Neural cell (in vitro differentiated cells): ENCODE data around the gene CFAP221. TPM values are rescaled to one million over a fixed set of nuclear protein-coding genes. Genes with fewer than 3 reads are reported as not detected.

Experiments used
- H2AFZ ChIP-seq: fragments of 200-600, 300-800 bp; sonication (generic), shearing (Covaris generic); 2 replicates; pipeline ENCODE4 v1.6.0; 2014; ENCODE audit warnings: low read depth, mild to moderate bottlenecking, antibody characterized with exemption, low read length, moderate library complexity
- H3F3A ChIP-seq: fragments of 200-600 bp; shearing (Covaris generic); 2 replicates; pipeline ENCODE4 v1.6.1; 2016; ENCODE audit warnings: mild to moderate bottlenecking, moderate library complexity, mixed read lengths, antibody characterized with exemption, low read length; ENCODE audit not compliant: insufficient read depth, poor library complexity, severe bottlenecking
- H3K27ac ChIP-seq: fragments of 200-600, 300-800 bp; sonication (generic), shearing (Covaris generic); 2 replicates; pipeline ENCODE4 v1.5.1; 2014; ENCODE audit warnings: mild to moderate bottlenecking, low read length, moderate library complexity
- H3K27me3 ChIP-seq: fragments of 300-800, 200-600 bp; sonication (generic), shearing (Covaris generic); 2 replicates; pipeline ENCODE4 v1.6.0; 2014; ENCODE audit warnings: mild to moderate bottlenecking, low read depth, low read length, moderate library complexity; ENCODE audit not compliant: insufficient read depth
- H3K36me3 ChIP-seq: fragments of 300-800, 200-600 bp; sonication (generic), shearing (Covaris generic); 2 replicates; pipeline ENCODE4 v1.5.1; 2014; ENCODE audit warnings: mild to moderate bottlenecking, antibody characterized with exemption, low read length, moderate library complexity; ENCODE audit not compliant: insufficient read depth
- H3K4me2 ChIP-seq: fragments of 300-800, 200-600 bp; sonication (generic), shearing (Covaris generic); 2 replicates; pipeline ENCODE4 v1.6.0; 2014; ENCODE audit warnings: mild to moderate bottlenecking, low read length
- H3K4me3 ChIP-seq: fragments of 300-800, 200-600 bp; sonication (generic), shearing (Covaris generic); 2 replicates; pipeline ENCODE4 v1.5.1; 2014; ENCODE audit warnings: mild to moderate bottlenecking, low read length, moderate library complexity
- H3K79me2 ChIP-seq: fragments of 200-600 bp; shearing (Covaris generic); replicated peaks from 2 replicates; pipeline ENCODE4 v1.6.0; 2014; ENCODE audit warnings: mild to moderate bottlenecking, low read length, moderate library complexity; ENCODE audit not compliant: insufficient read depth
- H3K9ac ChIP-seq: fragments of 300-800, 200-600 bp; sonication (generic), shearing (Covaris generic); 2 replicates; pipeline ENCODE4 v1.6.1; 2016; ENCODE audit warnings: mild to moderate bottlenecking, low read length, mixed read lengths
- H3K9me2 ChIP-seq: fragments of 200-600 bp; shearing (Covaris generic); 2 replicates; pipeline ENCODE4 v1.6.1; 2016; ENCODE audit warnings: mild to moderate bottlenecking, low read length, mixed read lengths; ENCODE audit not compliant: insufficient read depth
- H3K9me3 ChIP-seq: fragments of 200-600, 300-800 bp; sonication (generic), shearing (Covaris generic); 2 replicates; pipeline ENCODE4 v1.6.1; 2016; ENCODE audit warnings: mild to moderate bottlenecking, mixed run types, low read length, moderate library complexity, mixed read lengths
- H4K20me1 ChIP-seq: fragments of 200-600 bp; shearing (Covaris generic); 2 replicates; pipeline ENCODE4 v1.6.1; 2016; ENCODE audit warnings: mild to moderate bottlenecking, mixed run types; ENCODE audit not compliant: insufficient read depth
- EP300 ChIP-seq: fragments of 450-650 bp; conservative IDR thresholded peaks from 2 replicates; pipeline ENCODE4 v1.6.1; 2014; ENCODE audit warnings: antibody characterized with exemption, mild to moderate bottlenecking, moderate library complexity; ENCODE audit not compliant: poor library complexity, severe bottlenecking
- EZH2 ChIP-seq: fragments of 200-600, 300-800 bp; shearing (Covaris generic), sonication (generic); IDR thresholded peaks from 2 replicates; pipeline ENCODE4 v1.6.1; 2014; ENCODE audit warnings: antibody characterized with exemption, low read length, borderline replicate concordance, mild to moderate bottlenecking; ENCODE audit not compliant: insufficient read depth, poor library complexity, severe bottlenecking
- MXI1 ChIP-seq: fragments of 450-650 bp; conservative IDR thresholded peaks from 2 replicates; pipeline ENCODE4 v1.6.1; 2014; ENCODE audit warnings: antibody characterized with exemption, mild to moderate bottlenecking; ENCODE audit not compliant: poor library complexity, severe bottlenecking
- POLR2AphosphoS5 ChIP-seq: IDR thresholded peaks from 2 replicates; pipeline ENCODE4 v1.6.1; 2012
- RAD21 ChIP-seq: fragments of 450-650 bp; conservative IDR thresholded peaks from 2 replicates; pipeline ENCODE4 v1.6.1; 2014; ENCODE audit warnings: antibody characterized with exemption, mild to moderate bottlenecking, moderate library complexity
- SMC3 ChIP-seq: fragments of 450-650 bp; conservative IDR thresholded peaks from 2 replicates; pipeline ENCODE4 v1.6.1; 2014; ENCODE audit warnings: antibody characterized with exemption, mild to moderate bottlenecking, moderate library complexity; ENCODE audit not compliant: poor library complexity
- TAF1 ChIP-seq: IDR thresholded peaks from 2 replicates; pipeline ENCODE4 v1.6.1; 2012; ENCODE audit warnings: low read depth
- polyA plus RNA-seq: library from polyadenylated mRNA; depleted of rRNA; stranded (reverse); fragments of >200 nt; gene quantifications from 2 replicates; pipeline ENCODE4 v1.2.3, GENCODE V29; 2014
- TF ChIP-seq, protein P1 (sequence below): IDR thresholded peaks from 2 replicates; pipeline ENCODE4 v1.6.1; 2012; ENCODE audit warnings: borderline replicate concordance
- TF ChIP-seq, protein P2 (sequence below): fragments of 450-650 bp; IDR thresholded peaks from 2 replicates; pipeline ENCODE4 v1.5.1; 2014; ENCODE audit warnings: antibody characterized with exemption, mild to moderate bottlenecking, moderate library complexity; ENCODE audit not compliant: poor library complexity, severe bottlenecking

CFAP221 gene
- polyA plus RNA-seq, 1 donor from 2014 or later: 7.0 TPM

DNA sequence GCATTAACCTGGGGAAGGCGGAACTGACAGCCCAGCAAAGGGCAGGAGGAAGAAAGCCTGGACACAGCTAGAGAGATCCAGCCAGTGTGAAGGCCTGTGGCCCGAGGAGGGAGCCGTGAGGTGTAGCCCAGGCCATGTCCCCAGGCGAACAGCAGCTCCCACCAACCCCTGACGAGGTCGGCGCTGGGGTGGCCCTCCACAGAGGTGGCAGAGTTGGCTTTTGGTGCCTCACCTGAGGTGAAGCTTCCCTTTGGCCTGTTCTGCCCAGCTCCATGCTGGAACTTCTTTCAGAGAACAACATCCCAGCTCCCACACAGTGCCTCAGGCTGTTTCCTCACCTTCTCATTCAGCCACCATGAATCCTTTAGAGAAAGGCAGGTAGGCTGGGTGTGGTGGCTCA is 148.1 kb downstream of the CFAP221 start:
- no peaks in the 10 kb centered on the region for H3K27me3 ChIP-seq
- H3K27ac ChIP-seq: no peak overlapping the region
- H4K20me1 ChIP-seq: no peaks in the 10 kb centered on the region
- no peak overlapping the region for H3K4me3 ChIP-seq
- H3K4me2 ChIP-seq: no peak overlapping the region
- H3K36me3 ChIP-seq: no peaks in the 10 kb centered on the region
- H2AFZ ChIP-seq: no peak overlapping the region
- H3K9me2 ChIP-seq: no peaks in the 10 kb centered on the region
- H3K9ac ChIP-seq: no peak overlapping the region
- no peaks in the 10 kb centered on the region for H3F3A ChIP-seq
- no peaks in the 10 kb centered on the region for H3K79me2 ChIP-seq
- H3K9me3 ChIP-seq: no peaks in the 10 kb centered on the region
- TF ChIP-seq MXI1: no peak
- TF ChIP-seq, protein P1, sequence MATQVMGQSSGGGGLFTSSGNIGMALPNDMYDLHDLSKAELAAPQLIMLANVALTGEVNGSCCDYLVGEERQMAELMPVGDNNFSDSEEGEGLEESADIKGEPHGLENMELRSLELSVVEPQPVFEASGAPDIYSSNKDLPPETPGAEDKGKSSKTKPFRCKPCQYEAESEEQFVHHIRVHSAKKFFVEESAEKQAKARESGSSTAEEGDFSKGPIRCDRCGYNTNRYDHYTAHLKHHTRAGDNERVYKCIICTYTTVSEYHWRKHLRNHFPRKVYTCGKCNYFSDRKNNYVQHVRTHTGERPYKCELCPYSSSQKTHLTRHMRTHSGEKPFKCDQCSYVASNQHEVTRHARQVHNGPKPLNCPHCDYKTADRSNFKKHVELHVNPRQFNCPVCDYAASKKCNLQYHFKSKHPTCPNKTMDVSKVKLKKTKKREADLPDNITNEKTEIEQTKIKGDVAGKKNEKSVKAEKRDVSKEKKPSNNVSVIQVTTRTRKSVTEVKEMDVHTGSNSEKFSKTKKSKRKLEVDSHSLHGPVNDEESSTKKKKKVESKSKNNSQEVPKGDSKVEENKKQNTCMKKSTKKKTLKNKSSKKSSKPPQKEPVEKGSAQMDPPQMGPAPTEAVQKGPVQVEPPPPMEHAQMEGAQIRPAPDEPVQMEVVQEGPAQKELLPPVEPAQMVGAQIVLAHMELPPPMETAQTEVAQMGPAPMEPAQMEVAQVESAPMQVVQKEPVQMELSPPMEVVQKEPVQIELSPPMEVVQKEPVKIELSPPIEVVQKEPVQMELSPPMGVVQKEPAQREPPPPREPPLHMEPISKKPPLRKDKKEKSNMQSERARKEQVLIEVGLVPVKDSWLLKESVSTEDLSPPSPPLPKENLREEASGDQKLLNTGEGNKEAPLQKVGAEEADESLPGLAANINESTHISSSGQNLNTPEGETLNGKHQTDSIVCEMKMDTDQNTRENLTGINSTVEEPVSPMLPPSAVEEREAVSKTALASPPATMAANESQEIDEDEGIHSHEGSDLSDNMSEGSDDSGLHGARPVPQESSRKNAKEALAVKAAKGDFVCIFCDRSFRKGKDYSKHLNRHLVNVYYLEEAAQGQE: no peak
- TF ChIP-seq TAF1: no peak
- TF ChIP-seq, protein P2, sequence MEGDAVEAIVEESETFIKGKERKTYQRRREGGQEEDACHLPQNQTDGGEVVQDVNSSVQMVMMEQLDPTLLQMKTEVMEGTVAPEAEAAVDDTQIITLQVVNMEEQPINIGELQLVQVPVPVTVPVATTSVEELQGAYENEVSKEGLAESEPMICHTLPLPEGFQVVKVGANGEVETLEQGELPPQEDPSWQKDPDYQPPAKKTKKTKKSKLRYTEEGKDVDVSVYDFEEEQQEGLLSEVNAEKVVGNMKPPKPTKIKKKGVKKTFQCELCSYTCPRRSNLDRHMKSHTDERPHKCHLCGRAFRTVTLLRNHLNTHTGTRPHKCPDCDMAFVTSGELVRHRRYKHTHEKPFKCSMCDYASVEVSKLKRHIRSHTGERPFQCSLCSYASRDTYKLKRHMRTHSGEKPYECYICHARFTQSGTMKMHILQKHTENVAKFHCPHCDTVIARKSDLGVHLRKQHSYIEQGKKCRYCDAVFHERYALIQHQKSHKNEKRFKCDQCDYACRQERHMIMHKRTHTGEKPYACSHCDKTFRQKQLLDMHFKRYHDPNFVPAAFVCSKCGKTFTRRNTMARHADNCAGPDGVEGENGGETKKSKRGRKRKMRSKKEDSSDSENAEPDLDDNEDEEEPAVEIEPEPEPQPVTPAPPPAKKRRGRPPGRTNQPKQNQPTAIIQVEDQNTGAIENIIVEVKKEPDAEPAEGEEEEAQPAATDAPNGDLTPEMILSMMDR: no peak
- TF ChIP-seq SMC3: no peak
- TF ChIP-seq EZH2: no peak
- no peak for TF ChIP-seq RAD21
- no peak for TF ChIP-seq EP300
- TF ChIP-seq POLR2AphosphoS5: no peak

DNA sequence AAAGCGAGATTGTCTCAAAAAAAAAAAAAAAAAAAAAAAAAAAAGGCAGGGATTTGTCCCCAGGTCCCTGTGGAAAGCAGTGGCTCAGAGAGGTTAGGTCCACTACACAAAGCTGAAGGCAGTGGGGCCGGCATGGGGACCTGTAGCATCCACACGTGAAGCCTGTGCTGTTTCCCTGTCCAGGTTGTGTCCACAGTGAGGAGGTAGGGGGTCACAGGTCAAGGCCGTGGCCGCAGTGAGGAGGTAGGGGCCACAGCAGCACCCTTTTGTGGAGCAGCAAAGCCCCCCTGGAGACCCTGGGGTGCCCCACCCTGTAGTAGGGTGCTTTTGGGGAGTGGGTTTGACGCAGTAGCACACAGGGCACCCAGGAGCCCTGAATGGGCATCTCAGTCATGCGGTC is 148.7 kb downstream of the CFAP221 start:
- H3K36me3 ChIP-seq: no peaks in the 10 kb centered on the region
- no peak overlapping the region for H3K4me3 ChIP-seq
- H3F3A ChIP-seq: no peaks in the 10 kb centered on the region
- no peaks in the 10 kb centered on the region for H3K79me2 ChIP-seq
- no peak overlapping the region for H2AFZ ChIP-seq
- H3K9me3 ChIP-seq: no peaks in the 10 kb centered on the region
- no peaks in the 10 kb centered on the region for H4K20me1 ChIP-seq
- H3K9me2 ChIP-seq: no peaks in the 10 kb centered on the region
- no peak overlapping the region for H3K4me2 ChIP-seq
- no peak overlapping the region for H3K27ac ChIP-seq
- H3K27me3 ChIP-seq: no peaks in the 10 kb centered on the region
- TF ChIP-seq SMC3 (no peak), EZH2 (no peak), RAD21 (no peak), EP300 (no peak), POLR2AphosphoS5 (no peak)
- TF ChIP-seq, protein P1: no peak
- TF ChIP-seq, protein P2: no peak
- H3K9ac ChIP-seq: no peak overlapping the region
